GM21515 (cell line): ENCODE data around the gene PDLIM5.
"Not testable (repeated sequence)": the region's sequence is repeated elsewhere in the genome, so short reads cannot be mapped to it uniquely, and the experiment has no call there.

Experiments
- ATAC-seq: cut with Tn5 transposase; IDR thresholded peaks from one replicate; pipeline ENCODE4 v1.9.1; 2021; ENCODE audit not compliant: unreplicated experiment

PDLIM5 gene

GRCh38 chr4:94583914-94584641 lies 132.3 kb downstream of the PDLIM5 start:
- no peak for ATAC-seq

GRCh38 chr4:94588896-94589693 lies 137.4 kb downstream of the PDLIM5 start:
- ATAC-seq: no peak

- ATAC-seq: no peak
Observed at GRCh38 chr4:94590493-94590892, 138.8 kb downstream of the PDLIM5 start.

- no peak for ATAC-seq
Observed at GRCh38 chr4:94591289-94591688, 139.5 kb downstream of the PDLIM5 start.

GRCh38 chr4:94595013-94595412 lies 143.3 kb downstream of the PDLIM5 start:
- no peak for ATAC-seq

- ATAC-seq: peak; percentile 76
Observed at GRCh38 chr4:94595880-94596483, 144.2 kb downstream of the PDLIM5 start.

GRCh38 chr4:94598758-94599157 lies 147.0 kb downstream of the PDLIM5 start:
- ATAC-seq: no peak

- ATAC-seq: no peak
Observed at GRCh38 chr4:94603170-94603747, 151.5 kb downstream of the PDLIM5 start.

GRCh38 chr4:94605241-94605805 lies 153.6 kb downstream of the PDLIM5 start:
- ATAC-seq: no peak

GRCh38 chr4:94610145-94610544 lies 158.4 kb downstream of the PDLIM5 start:
- no peak for ATAC-seq

GRCh38 chr4:94613248-94613647 lies 161.5 kb downstream of the PDLIM5 start:
- no peak for ATAC-seq

GRCh38 chr4:94615451-94615850 lies 163.7 kb downstream of the PDLIM5 start:
- no peak for ATAC-seq

GRCh38 chr4:94621491-94622080 lies 169.8 kb downstream of the PDLIM5 start:
- ATAC-seq: peak; percentile 73

GRCh38 chr4:94623126-94623911 lies 171.6 kb downstream of the PDLIM5 start:
- no peak for ATAC-seq

GRCh38 chr4:94626942-94627341 lies 175.2 kb downstream of the PDLIM5 start:
- no peak for ATAC-seq

GRCh38 chr4:94629058-94629457 lies 177.3 kb downstream of the PDLIM5 start:
- ATAC-seq: not testable (repeated sequence)

- ATAC-seq: no peak
Observed at GRCh38 chr4:94629837-94630236, 178.1 kb downstream of the PDLIM5 start.

GRCh38 chr4:94634271-94634670 lies 182.5 kb downstream of the PDLIM5 start:
- ATAC-seq: no peak

GRCh38 chr4:94635177-94635576 lies 183.4 kb downstream of the PDLIM5 start:
- ATAC-seq: no peak

GRCh38 chr4:94636004-94636403 lies 184.3 kb downstream of the PDLIM5 start:
- ATAC-seq: no peak
